GM21515 (cell line): ENCODE results near the gene RUVBL1.

Source experiments
- ATAC-seq: cut with Tn5 transposase; IDR thresholded peaks from one replicate; pipeline ENCODE4 v1.9.1; 2021; ENCODE audit not compliant: unreplicated experiment

RUVBL1 gene

GRCh38 chr3:128083980-128084674, 39.5 kb downstream of the RUVBL1 start:
- no peak for ATAC-seq

- no peak for ATAC-seq
These were observed 40.2 kb downstream of the RUVBL1 start for GRCh38 chr3:128083396-128083795.

GRCh38 chr3:128082546-128082945, 41.1 kb downstream of the RUVBL1 start:
- ATAC-seq: no peak

- no peak for ATAC-seq
These were observed 41.8 kb downstream of the RUVBL1 start for GRCh38 chr3:128081846-128082245.

- ATAC-seq: no peak
These were observed 42.4 kb downstream of the RUVBL1 start for GRCh38 chr3:128081226-128081625.

GRCh38 chr3:128080323-128081080, 43.1 kb downstream of the RUVBL1 start:
- no peak for ATAC-seq

GRCh38 chr3:128079823-128080222, 43.8 kb downstream of the RUVBL1 start:
- no peak for ATAC-seq

- no peak for ATAC-seq
These were observed 44.7 kb downstream of the RUVBL1 start for GRCh38 chr3:128078875-128079274.

- no peak for ATAC-seq
These were observed 45.3 kb downstream of the RUVBL1 start for GRCh38 chr3:128078322-128078721.

GRCh38 chr3:128077665-128078064, 45.9 kb downstream of the RUVBL1 start:
- no peak for ATAC-seq

GRCh38 chr3:128077202-128077624, 46.4 kb downstream of the RUVBL1 start:
- no peak for ATAC-seq

- no peak for ATAC-seq
These were observed 47.0 kb downstream of the RUVBL1 start for GRCh38 chr3:128076483-128077201.

- ATAC-seq: peak; percentile 54
These were observed 47.8 kb downstream of the RUVBL1 start for GRCh38 chr3:128075522-128076482.

GRCh38 chr3:128074851-128075521, 48.6 kb downstream of the RUVBL1 start:
- no peak for ATAC-seq

- ATAC-seq: no peak
These were observed 49.8 kb downstream of the RUVBL1 start for GRCh38 chr3:128073807-128074206.

GRCh38 chr3:128073185-128073725, 50.4 kb downstream of the RUVBL1 start:
- ATAC-seq: no peak

- ATAC-seq: no peak
These were observed 51.0 kb downstream of the RUVBL1 start for GRCh38 chr3:128072454-128073184.

GRCh38 chr3:128071771-128072453, 51.7 kb downstream of the RUVBL1 start:
- no peak for ATAC-seq
